Muscle layer of duodenum (tissue), 2 donors: ENCODE results near the gene TMC3.
"Not testable (repeated sequence)": the region's sequence is repeated elsewhere in the genome, so short reads cannot be mapped to it uniquely, and the experiment has no call there.

Source experiments
- H3K27ac ChIP-seq: one replicate; pipeline ENCODE4 v1.7.0; 2013; ENCODE audit warnings: mild to moderate bottlenecking, low read length
- H3K27me3 ChIP-seq: one replicate; pipeline ENCODE4 v1.7.0; 2013; ENCODE audit warnings: low read depth, mild to moderate bottlenecking, control low read depth, low read length
- H3K36me3 ChIP-seq, 2 donors: one replicate each; pipeline ENCODE4 v1.7.0; 2013; ENCODE audit warnings: low read length in 2 of 2, control low read depth in 1 of 2, mild to moderate bottlenecking in 1 of 2; ENCODE audit not compliant: insufficient read depth in 2 of 2, control insufficient read depth in 1 of 2
- H3K4me1 ChIP-seq, 2 donors: one replicate each; pipeline ENCODE4 v1.7.0; 2013; ENCODE audit warnings: low read length in 2 of 2, mild to moderate bottlenecking in 2 of 2, control low read depth in 1 of 2, moderate library complexity in 1 of 2; ENCODE audit not compliant: insufficient read depth in 2 of 2, control insufficient read depth in 1 of 2
- H3K4me3 ChIP-seq, 2 donors: one replicate each; pipeline ENCODE4 v1.7.0; 2013; ENCODE audit warnings: low read length in 2 of 2, low read depth in 1 of 2, mild to moderate bottlenecking in 1 of 2
- H3K9me3 ChIP-seq, 2 donors: one replicate each; pipeline ENCODE4 v1.7.0; 2013; ENCODE audit warnings: low read length in 2 of 2, control low read depth in 1 of 2, mild to moderate bottlenecking in 1 of 2; ENCODE audit not compliant: control insufficient read depth in 1 of 2
- donor health status: healthy.

TMC3 gene

GRCh38 chr15:81331600-81331999 lies 42.4 kb downstream of the TMC3 start:
- Histone ChIP-seq H3K9me3 (no peaks in the 10 kb centered on the region), H3K4me3 (no peak overlapping the region), H3K27ac (no peak overlapping the region), H3K27me3 (no peaks in the 10 kb centered on the region), H3K4me1 (no peaks in the 10 kb centered on the region), H3K36me3 (no peaks in the 10 kb centered on the region)

GRCh38 chr15:81331141-81331540 lies 42.9 kb downstream of the TMC3 start:
- H3K27me3 ChIP-seq, H3K4me3 ChIP-seq, H3K9me3 ChIP-seq, H3K27ac ChIP-seq, H3K36me3 ChIP-seq, H3K4me1 ChIP-seq: not testable (repeated sequence)

GRCh38 chr15:81330366-81331090 lies 43.5 kb downstream of the TMC3 start:
- no peaks in the 10 kb centered on the region for H3K9me3 ChIP-seq
- H3K27ac ChIP-seq: no peak overlapping the region
- no peaks in the 10 kb centered on the region for H3K36me3 ChIP-seq
- H3K4me1 ChIP-seq: no peaks in the 10 kb centered on the region
- H3K27me3 ChIP-seq: no peaks in the 10 kb centered on the region
- no peak overlapping the region for H3K4me3 ChIP-seq

- H3K4me3 ChIP-seq: no peak overlapping the region
- H3K4me1 ChIP-seq: no peaks in the 10 kb centered on the region
Observed at GRCh38 chr15:81329446-81329845, 44.6 kb downstream of the TMC3 start.

GRCh38 chr15:81327516-81327915 lies 46.5 kb downstream of the TMC3 start:
- no peak overlapping the region for H3K4me3 ChIP-seq
- H3K9me3 ChIP-seq: no peaks in the 10 kb centered on the region
- H3K27ac ChIP-seq: no peak overlapping the region
- H3K27me3 ChIP-seq: no peaks in the 10 kb centered on the region
- H3K4me1 ChIP-seq: peaks cover 0 to 10% of the 10 kb centered on the region in 2 donors
- H3K36me3 ChIP-seq: no peaks in the 10 kb centered on the region

More at GRCh38 chr15:81329446-81329845, 44.6 kb downstream of the TMC3 start:
- Histone ChIP-seq H3K9me3 (no peaks in the 10 kb centered on the region), H3K36me3 (no peaks in the 10 kb centered on the region), H3K27ac (no peak overlapping the region), H3K27me3 (no peaks in the 10 kb centered on the region)

- H3K27me3 ChIP-seq: no peaks in the 10 kb centered on the region
- no peaks in the 10 kb centered on the region for H3K36me3 ChIP-seq
- H3K4me1 ChIP-seq: peaks cover 0 to 16% of the 10 kb centered on the region in 2 donors
- no peak overlapping the region for H3K27ac ChIP-seq
- no peaks in the 10 kb centered on the region for H3K9me3 ChIP-seq
- H3K4me3 ChIP-seq: no peak overlapping the region
Observed at GRCh38 chr15:81326466-81327212, 47.4 kb downstream of the TMC3 start.

GRCh38 chr15:81323944-81324881 lies 49.8 kb downstream of the TMC3 start, which contains the start of gene STARD5:
STARD5 (minus strand) TSS chr15:81324141; CDS start chr15:81324099, 42 bp downstream.
- peak within 1 kb of the TSS; percentile 63 to 74 for H3K4me3 ChIP-seq
- H3K27me3 ChIP-seq: no peaks in the 10 kb centered on the region
- no peaks in the 10 kb centered on the region for H3K9me3 ChIP-seq
- H3K4me1 ChIP-seq: peaks cover 0 to 16% of the 10 kb centered on the region in 2 donors
- peak within 1 kb of the TSS; percentile 65 for H3K27ac ChIP-seq
- H3K36me3 ChIP-seq: peaks cover 0 to 3% of the 10 kb centered on the region in 2 donors

- H3K4me3 ChIP-seq: peak overlapping the region; percentile 63 to 74
- H3K36me3 ChIP-seq: peaks cover 0 to 5% of the 10 kb centered on the region in 2 donors
- peak overlapping the region; percentile 65 for H3K27ac ChIP-seq
- H3K9me3 ChIP-seq: no peaks in the 10 kb centered on the region
- peaks cover 0 to 16% of the 10 kb centered on the region in 2 donors for H3K4me1 ChIP-seq
- H3K27me3 ChIP-seq: no peaks in the 10 kb centered on the region
Observed at GRCh38 chr15:81323559-81323943, 50.5 kb downstream of the TMC3 start.

- Histone ChIP-seq H3K4me3 (peak overlapping the region; percentile 6 to 74), H3K36me3 (peaks cover 5 to 11% of the 10 kb centered on the region in 2 donors), H3K27ac (peak overlapping the region; percentile 33), H3K9me3 (no peaks in the 10 kb centered on the region), H3K27me3 (no peaks in the 10 kb centered on the region), H3K4me1 (peaks cover 0 to 16% of the 10 kb centered on the region in 2 donors)
Observed at GRCh38 chr15:81322676-81323253, 51.2 kb downstream of the TMC3 start.

GRCh38 chr15:81321667-81322066 lies 52.3 kb downstream of the TMC3 start:
- Histone ChIP-seq H3K27ac (no peak overlapping the region), H3K9me3 (no peaks in the 10 kb centered on the region), H3K36me3 (peaks cover 11 to 22% of the 10 kb centered on the region in 2 donors), H3K4me1 (peaks cover 0 to 16% of the 10 kb centered on the region in 2 donors), H3K27me3 (no peaks in the 10 kb centered on the region), H3K4me3 (no peak overlapping the region)
